Measurements from ENCODE around the gene TPSD1.

DNA sequence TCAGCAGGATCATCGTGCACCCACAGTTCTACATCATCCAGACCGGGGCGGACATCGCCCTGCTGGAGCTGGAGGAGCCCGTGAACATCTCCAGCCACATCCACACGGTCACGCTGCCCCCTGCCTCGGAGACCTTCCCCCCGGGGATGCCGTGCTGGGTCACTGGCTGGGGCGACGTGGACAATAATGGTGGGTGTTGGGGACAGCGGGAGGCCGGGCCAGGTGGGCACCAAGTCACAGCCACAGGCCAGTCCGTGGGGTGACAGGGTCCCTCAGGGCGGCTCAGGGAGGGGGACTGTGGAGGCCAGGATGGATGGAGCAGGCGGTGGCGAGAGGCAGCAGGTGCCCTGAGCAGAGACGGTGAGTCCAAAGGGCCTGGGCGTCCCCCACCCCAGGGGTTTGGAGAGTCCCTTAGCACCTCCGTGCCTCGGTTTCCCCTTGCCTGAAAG, 1.0 kb downstream of the TPSD1 start:
- TF ChIP-seq, protein P1, sequence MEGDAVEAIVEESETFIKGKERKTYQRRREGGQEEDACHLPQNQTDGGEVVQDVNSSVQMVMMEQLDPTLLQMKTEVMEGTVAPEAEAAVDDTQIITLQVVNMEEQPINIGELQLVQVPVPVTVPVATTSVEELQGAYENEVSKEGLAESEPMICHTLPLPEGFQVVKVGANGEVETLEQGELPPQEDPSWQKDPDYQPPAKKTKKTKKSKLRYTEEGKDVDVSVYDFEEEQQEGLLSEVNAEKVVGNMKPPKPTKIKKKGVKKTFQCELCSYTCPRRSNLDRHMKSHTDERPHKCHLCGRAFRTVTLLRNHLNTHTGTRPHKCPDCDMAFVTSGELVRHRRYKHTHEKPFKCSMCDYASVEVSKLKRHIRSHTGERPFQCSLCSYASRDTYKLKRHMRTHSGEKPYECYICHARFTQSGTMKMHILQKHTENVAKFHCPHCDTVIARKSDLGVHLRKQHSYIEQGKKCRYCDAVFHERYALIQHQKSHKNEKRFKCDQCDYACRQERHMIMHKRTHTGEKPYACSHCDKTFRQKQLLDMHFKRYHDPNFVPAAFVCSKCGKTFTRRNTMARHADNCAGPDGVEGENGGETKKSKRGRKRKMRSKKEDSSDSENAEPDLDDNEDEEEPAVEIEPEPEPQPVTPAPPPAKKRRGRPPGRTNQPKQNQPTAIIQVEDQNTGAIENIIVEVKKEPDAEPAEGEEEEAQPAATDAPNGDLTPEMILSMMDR (IDR thresholded peaks at IDR 0.05), result no peak
- no peak for TF ChIP-seq POLR2A (IDR thresholded peaks at IDR 0.05)
- no peak for TF ChIP-seq EP300 (IDR thresholded peaks at IDR 0.05)

Data from stomach (tissue), 4 donors.